Fibroblast of mammary gland (primary cell): ENCODE data around the gene CNKSR3.

Experiments
- DNase-seq: peaks from one replicate; pipeline ENCODE4 v3.0.0-alpha.2; 2010; ENCODE audit warnings: low read depth
- H3K4me3 ChIP-seq: 2 replicates; pipeline ENCODE4 v1.5.1; 2011; ENCODE audit warnings: low read depth, mild to moderate bottlenecking, low read length, moderate library complexity; ENCODE audit not compliant: control insufficient read depth
- CTCF ChIP-seq: conservative IDR thresholded peaks from 2 replicates; pipeline ENCODE4 v1.5.1; 2011; ENCODE audit warnings: low read depth, low read length, inconsistent platforms; ENCODE audit not compliant: control insufficient read depth, insufficient read depth

Gene CNKSR3

GRCh38 chr6:154397491-154398195, 112.8 kb downstream of the CNKSR3 start:
- no peak for DNase-seq
- TF ChIP-seq CTCF = no peak
- no peak overlapping the region for H3K4me3 ChIP-seq

- no peak for TF ChIP-seq CTCF
- no peak overlapping the region for H3K4me3 ChIP-seq
- DNase-seq = no peak
Measured at GRCh38 chr6:154395878-154396277, 114.6 kb downstream of the CNKSR3 start.

GRCh38 chr6:154395316-154395715, 115.2 kb downstream of the CNKSR3 start:
- TF ChIP-seq CTCF = no peak
- no peak for DNase-seq

GRCh38 chr6:154394571-154394970, 115.9 kb downstream of the CNKSR3 start:
- no peak overlapping the region for H3K4me3 ChIP-seq
- TF ChIP-seq CTCF = no peak
- no peak for DNase-seq

More at GRCh38 chr6:154395316-154395715, 115.2 kb downstream of the CNKSR3 start:
- H3K4me3 ChIP-seq = no peak overlapping the region

- DNase-seq = no peak
- TF ChIP-seq CTCF = no peak
- H3K4me3 ChIP-seq = no peak overlapping the region
Measured at GRCh38 chr6:154390034-154390433, 120.5 kb downstream of the CNKSR3 start.

GRCh38 chr6:154388803-154389202, 121.7 kb downstream of the CNKSR3 start:
- no peak for TF ChIP-seq CTCF
- no peak for DNase-seq
- H3K4me3 ChIP-seq = no peak overlapping the region
